NCI-H748 (cell line): Measurements from ENCODE around the gene DSCAML1.

Experiments
- DNase-seq: peaks from one replicate; lab custom pipeline; 2025; ENCODE audit not compliant: unreplicated experiment; lab: John Stamatoyannopoulos, UW

The DSCAML1 gene

DNA sequence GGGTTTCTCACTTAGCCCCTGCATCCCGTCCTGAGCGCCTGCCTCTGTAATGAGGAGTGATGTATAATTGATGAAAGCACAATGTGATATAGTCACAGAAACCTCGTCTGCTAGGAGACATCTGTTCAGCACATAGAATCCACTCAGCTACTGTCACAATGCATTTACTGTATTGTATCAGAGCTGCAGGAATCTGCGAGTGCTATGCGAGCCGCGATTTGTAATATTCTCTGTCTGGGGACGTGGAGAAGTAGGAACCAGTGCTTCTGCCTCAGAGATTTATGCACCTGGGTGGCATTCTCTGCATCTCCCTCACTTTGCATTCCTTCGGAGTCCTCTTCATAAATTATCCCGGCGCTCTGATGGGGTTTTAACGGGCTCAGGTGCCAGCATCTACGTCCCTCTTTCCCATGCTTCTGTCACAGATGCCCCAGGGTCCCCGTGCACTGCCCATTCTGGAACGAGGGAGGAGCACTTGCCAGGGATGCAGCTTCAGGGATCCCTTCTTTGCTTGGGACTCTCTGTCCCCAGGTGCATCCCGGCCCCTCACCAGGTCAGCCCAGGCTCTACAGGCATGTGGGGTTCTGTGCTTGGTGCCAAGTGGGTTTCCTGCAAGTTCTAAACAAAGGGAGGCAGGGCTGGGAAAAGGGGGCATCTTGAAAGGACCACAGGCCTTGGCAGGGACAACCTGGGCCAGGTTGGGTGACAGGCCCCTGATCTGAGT lies 205.5 kb downstream of the DSCAML1 start:
- DNase-seq: no peak

DNA sequence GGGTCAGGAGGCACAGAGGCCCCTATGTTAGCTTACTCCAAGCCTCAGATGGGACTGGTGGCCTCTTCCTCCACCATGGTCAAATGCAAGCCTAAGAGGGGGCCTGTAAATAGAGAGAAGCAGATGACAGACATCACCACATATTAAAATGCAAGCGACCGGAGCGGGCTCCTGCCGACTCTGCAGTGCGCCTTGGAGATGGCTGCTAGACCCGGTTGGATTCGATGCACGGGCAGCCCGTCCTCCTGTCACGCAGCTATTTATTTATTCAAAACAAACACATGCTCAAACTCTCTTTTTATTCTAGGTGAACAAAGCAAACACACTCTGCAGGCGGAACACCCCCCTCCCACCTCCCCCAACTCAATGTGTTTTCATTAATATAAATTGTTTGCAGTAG lies 208.0 kb downstream of the DSCAML1 start:
- DNase-seq: peak; percentile 80

DNA sequence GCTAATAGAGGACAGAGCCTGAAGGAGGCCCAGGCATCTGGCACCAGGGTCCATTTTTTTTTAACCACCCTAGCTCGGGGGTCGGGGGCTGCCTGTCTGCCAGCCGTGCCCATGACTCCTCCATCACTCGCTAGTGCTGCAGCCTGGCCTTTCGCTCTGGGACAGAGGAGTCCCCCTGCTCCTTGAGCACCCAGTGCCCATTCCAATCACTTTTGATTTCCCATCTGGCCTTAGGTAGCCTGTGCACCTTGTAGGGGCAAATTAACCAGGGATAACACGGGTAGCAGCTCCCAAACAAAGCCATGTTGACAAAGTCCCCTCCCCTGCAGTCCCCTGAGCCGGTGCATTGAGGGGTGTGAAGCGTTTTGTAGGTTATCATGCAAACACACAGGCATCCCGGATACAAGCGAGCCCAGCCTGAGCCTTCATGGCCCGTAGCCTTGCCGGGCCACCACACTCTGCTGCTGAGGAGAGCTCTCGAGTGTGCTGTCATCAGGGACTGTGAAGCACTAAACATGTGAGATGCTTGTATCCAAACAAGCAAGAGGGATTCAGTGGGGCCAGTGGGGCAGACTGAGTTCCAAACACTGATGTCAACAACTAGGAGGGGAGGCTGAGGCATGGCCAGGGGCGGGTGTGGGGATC lies 208.7 kb downstream of the DSCAML1 start:
- DNase-seq: peak; percentile 22

DNA sequence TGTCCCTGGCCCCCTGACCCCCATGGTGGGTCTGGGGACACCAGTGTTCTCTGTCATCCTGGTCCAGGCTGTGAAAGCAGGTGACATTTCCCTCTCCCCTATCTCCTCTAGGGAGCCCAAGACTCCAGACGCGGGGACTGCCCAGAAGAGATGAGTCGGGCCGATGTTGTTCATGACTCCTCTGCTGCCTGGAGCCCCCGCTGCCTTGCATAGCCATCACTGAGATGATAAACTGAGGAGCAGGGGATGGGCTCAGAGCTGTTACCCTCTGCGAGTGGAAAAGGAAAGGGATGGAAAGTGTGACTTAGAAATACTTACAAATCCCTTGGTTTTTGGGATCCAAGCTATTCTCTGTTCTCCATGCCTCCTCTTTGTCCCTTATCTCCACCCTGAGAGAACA lies 209.6 kb downstream of the DSCAML1 start:
- no peak for DNase-seq

DNA sequence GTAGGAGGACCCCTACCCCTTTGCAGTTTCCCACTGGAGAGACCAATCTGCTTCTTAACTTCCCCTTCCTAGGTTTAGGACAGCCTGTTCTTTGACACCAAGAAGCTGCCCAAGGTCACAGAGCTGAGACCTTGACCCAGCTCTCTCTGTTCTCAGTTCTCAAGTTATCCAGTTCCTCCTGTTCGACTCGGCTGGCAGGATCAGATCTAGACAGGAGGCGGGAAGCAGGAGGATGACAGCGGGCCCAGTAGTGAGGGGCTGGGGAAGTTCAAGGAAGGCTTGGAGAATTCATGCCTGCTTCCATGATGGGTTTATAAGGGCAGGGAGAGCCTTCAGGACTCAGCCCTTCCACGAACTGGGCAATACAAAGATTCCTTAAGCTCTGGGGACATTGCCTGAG lies 210.6 kb downstream of the DSCAML1 start:
- DNase-seq: no peak

DNA sequence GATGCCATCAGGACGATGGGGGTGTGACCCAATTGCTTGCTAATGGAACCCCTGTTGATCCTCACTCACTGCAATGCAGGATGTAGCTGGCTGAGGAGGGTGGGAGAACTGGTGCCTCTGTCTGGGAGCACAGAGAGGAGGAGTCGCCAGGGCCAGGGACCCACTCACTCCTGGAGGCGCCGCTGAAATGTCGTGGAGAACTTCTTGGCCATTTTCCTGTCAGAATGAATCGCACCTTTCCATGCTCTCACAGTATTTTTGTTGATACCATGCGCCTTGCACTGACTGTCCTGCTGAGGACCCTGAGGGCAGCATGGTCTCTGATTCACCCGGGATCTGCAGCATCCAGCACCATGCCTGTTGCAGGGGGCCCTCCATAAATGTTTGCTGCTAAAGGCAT lies 211.4 kb downstream of the DSCAML1 start:
- DNase-seq: no peak

DNA sequence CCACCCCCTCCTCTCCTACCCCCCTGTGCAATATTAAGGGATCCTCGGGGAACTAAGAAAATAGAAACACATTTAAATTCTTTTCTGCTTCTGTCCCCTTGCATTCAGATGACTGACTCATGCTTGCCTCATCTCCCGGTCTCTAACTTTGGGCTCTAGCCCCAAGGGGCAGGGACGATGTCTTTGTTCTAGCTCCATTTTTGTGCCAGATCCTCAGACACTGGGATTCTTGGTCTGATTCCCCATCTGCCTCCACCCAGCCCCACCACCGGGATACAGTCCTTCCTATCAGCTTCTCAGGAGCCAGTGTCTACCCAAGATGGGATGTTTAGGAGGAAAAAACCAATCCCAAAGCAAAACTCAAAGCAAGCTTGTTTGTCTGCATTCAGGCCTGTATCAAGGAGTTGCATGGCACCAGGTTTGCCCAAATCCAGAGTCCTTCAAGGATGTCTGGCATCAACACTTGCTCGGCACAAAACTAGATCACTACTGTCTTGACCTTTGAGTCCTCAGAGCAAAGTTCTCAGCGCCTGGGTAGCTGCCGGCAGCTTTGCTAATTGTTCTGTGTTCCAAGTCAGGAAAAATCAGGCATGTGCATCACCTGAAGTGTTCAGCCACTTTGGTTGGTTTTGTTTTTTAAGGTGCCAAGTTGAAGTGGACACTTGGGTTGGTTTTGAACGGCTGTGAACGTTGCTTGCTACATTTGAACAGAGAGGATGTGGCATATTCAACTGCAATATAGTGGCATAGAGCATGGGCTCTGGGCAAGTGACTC lies 212.8 kb downstream of the DSCAML1 start:
- no peak for DNase-seq

DNA sequence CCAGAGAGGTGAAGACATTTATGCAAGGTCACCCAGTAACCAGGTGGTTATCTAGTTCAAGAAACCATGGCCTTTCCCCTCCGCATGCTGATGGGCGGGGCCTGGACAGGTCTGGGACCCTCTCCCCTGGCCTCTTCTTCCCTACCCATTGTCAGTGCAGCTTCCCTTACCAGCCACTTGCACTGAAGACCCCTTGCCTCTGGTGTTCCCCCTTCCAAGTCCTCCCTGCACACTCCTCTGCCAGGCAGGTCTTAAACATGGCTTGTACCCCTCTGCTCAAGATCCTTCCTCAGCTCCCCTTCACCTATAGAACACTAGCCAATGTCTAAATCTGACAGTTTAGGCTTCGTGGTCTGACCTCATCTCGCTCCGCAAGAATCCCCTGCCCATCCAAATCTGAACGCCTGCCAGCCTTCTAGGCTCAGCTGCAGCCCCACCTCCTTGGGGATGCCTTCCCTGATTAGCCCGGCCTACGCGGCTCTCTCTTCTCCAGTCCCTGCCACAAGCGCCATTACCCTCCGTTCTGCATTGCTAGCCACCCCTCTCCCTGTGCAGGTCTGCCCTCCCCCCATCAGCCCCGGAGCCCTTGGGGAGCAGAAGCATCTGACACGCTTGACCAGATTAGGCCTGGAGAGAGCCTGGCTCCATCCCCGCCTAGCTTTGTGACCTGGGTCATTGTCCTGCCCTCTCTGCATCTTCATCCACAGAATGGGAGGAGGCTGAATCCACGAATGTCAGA lies 213.8 kb downstream of the DSCAML1 start:
- no peak for DNase-seq

DNA sequence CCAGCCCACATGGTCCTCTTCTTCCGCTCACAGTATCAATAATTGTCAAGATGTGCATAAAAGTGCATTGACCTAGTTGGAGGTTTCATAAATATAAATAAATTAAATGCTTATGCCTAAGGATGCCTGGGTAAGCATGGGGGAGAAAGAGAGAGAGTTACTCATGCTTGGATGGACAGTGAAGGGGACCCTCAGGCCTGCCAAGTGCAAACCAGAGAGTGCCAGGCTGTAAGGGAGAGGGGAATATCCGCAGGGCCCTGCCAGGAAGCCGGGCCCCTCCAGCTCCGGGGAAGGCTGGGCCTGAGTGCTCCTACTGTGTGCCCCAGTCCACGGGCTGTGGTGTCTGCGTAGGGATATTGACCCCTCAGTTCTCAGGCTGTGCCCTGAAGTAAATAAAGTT lies 214.6 kb downstream of the DSCAML1 start:
- DNase-seq: no peak

DNA sequence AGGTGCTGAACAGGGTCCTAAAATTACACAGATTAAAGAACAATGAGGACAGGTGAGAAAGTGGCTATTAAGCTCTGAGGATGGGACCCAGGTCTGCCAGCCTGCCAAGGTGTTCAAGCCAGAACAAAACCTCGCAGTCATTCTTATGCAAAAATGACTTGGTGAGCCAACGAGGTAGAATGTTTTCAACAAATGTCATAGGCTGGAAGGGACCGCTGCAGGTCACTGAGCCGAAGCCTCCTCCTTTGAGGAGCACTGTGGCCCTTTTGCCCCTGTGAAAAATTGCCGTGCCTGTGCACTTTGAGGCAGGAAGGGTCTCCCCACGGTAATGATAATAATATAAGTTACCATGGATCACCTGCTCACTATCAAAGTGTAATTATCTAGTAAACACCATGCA lies 216.2 kb downstream of the DSCAML1 start:
- DNase-seq: peak; percentile 12

DNA sequence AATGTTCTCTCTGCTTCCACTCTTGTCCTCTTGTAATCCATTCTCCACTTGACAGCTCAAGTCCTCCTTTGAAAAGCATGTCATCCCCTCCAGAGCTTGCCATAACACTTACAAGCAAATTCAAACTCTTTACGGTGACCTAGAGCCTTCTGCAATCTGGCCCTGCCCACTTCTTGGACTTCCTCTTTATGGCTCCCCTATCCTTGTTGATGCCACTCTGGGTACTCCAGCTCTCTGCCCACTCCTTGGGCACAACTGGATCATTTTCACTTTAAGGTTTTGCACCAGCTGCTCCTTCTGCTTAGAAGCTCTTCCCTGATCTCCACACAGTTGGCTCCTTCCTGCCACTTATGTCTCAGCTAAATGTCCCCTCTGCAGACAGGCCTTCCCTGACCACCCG lies 217.9 kb downstream of the DSCAML1 start:
- no peak for DNase-seq

DNA sequence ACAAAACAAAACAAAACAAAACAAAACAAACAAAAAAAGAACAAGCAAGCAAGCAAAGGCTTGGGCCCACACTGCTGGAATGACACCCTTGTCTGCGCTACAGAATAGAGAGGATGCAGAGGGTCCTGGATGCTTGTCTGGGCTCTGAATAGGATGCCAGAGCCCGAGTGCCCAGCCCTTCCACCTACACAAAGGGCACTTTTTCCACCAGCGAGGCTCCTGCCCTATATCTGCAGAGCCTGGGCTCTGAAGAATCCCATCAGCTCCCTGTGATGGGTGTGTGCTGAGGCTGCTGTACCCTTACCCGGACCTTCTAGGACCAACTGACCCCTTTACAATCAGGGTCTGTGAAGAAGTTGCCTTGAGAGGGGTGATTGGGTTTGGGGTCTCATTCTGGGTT lies 221.2 kb downstream of the DSCAML1 start:
- DNase-seq: no peak

DNA sequence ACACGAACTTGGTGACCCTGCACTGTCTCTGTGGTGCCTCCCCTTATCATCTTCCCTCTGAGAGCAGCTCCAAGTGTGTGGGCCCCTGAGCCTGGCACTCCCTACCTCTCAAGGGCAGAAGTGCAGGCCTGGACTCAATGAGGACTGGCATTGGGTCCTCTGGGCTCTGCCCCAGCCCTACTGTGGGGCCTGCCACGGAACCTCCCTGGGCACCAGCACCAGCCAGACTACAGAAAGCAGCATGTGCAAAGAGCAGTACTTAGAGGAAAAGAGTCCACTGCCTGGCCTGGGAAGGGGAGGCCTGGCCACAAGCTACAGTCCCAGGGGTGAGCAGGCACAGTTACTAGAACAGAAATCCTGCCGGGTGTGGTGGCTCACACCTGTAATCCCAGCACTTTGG lies 222.5 kb downstream of the DSCAML1 start:
- no peak for DNase-seq

DNA sequence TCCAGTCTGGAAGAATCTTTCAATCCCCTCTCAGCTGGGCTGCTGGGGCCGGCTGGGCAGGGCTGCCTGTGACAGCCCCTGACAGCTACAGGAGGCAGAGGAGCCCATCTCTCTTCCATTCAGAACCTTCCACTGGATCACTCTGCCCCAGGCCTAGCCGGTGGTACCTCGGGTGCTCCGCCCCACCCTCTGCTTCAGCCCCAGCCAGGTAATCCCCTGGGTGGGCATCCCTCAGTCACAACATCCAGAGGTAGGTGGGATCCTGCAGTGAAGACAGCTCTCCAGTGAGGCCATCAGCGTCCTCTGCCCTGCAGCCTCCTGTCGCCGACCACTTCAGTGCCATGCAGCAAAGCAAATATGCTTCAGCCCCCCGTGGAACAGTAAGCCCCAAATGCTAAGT lies 223.7 kb downstream of the DSCAML1 start:
- DNase-seq: no peak

DNA sequence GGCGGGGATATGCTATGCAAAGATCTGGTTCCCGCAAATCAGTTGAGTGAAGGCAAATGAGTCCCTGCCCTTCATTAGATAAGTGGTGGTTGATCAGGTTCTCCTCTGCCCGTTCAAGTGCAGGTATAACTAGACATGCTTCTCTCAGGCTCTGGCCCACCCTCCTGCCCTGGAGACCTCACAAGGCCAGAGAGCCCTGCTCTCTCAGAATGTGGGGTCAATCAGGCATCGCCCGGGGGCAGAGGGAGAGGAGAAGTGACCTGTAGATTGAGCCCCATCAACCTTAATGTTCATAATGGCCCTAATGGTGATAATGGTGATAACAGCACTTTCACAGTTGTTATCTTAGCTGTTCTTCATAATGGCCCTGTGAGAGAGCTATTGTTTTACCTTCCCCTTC lies 224.3 kb downstream of the DSCAML1 start:
- peak; percentile 31 for DNase-seq

DNA sequence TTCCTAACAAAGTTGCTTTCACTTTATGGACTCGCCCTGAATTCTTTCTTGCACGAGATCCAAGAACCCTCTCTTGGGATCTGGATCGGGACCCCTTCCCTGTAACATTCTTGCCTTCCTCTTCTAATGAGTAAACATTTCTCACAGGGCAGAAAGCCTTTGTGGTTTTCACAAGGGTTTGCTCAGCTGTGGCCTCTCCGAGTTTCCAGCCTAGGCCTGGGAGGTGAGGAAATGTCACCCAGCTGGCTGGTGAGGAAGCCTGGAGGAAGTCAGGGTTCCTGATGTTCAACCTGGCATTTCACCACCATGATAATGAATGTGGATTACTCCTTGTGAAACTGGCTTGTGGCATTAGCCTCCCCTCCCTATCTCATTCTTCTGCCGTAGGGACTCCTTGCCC lies 224.9 kb downstream of the DSCAML1 start:
- DNase-seq: no peak

DNA sequence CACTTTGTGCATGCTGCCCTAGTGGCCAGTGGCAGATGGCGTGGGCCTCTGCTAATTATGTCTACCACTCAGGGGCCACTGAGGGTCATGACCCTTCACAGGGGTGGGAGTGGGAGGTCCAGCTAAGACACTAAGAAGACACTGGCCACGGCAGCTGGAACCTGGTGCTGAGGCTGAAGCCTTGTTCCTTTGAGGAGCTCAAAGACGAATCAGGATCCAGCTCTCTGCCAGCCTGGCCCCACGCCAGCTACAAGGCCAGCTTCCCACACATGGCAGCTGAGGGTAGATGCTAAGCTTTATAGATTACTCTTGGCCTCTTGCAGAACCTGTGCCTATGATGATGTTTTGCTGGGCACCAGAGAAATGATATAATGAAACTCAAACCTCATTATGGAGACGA lies 226.3 kb downstream of the DSCAML1 start:
- no peak for DNase-seq

DNA sequence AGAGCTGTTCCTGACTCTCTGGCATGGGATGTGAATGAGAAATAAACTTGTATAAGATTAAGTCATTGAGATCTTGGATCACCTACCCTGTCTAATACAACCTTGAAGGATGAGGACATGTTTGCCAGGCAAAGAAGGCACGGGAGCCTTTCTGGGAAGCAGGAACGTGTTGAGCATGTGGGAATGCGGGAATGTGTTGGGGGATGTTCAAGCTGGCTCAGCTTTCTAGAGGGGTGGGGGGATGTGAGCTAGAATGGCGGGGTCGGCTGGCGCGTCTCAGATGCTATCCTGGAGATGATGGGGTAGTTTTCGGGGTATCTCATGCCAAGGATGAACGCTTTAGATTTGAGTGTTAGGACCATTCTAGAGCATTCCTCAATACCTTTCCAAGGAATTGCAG lies 227.1 kb downstream of the DSCAML1 start:
- DNase-seq: no peak

DNA sequence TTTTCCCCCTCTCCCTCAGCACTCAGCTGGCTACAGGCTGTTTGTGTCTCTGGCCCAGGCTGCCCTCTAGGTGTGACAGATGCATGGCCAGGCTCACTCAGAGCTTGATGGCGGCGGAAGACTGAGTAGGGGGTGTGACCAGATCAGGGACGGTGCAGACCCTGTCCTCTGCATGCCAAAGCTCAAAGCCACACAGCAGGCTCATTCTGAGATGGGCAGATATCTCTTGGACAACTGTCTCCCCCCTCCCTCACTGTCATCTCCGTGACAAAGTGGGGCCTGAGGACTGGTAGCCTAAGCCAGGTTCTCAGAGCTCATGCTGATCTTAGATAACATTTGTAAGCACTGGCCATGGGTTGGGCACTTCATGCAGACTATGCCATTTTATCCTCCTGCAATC lies 231.3 kb downstream of the DSCAML1 start:
- DNase-seq: no peak

DNA sequence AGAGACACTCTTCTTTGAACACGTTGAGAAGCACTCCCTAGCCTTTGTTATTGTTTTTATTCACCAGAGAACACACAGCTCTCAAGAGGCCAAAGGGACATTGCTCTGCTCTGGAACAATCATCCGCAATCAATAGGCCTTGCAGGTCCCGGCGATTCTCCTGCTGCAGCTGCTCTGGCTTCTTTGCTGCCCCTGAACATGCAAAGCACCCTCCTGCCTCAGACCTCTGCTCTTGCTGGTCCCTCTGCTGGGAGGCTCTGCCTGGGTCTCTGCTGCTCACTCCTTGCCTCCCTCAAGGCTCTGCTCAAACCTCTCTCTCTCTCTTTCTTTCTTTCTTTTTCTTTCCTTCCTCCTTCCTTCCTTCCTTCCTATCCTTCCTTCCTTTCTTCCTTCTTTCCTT lies 232.7 kb downstream of the DSCAML1 start:
- DNase-seq: no peak

DNA sequence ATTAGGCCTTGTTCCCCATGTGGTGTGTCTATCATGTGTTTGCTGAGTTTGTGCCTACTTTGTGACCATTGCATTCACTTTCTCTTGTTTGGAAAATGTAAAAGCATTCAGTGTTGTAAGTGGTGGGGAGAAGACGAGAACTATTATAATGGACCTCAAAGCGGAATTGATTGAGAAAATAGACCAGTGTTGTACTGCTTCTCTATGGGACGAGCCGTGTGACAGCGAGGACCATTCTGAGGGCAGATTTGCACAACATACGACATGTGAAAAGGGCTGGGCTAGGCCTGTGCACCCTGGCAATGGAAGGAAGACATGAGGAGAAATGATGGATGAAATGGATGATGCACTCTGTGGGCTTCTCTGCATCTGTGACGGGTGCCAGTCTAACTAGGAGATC lies 233.5 kb downstream of the DSCAML1 start:
- DNase-seq: no peak

DNA sequence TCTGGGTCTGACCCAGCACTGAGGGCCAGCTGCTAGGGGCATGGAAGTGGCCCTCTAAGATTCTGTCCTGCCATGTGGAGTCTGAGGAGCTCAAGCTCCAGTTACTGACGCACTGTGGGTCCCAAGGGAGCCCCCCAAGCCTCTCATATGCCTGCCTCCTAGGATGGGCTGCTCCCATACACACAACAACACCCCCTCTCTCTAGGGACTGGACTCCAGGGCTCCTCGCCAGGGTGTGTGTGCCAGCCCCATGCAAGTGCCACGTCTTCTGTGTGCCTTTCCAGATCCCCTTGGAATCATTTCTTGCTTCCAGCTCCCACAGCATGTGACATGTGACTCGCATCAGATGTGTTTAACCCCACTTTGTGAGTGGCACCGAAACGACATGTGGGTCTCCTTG lies 234.9 kb downstream of the DSCAML1 start:
- DNase-seq: no peak
